Gastrocnemius medialis (tissue), 4 donors: Measurements from ENCODE around the gene ACP7.

Experiments used
- POLR2A ChIP-seq, 2 donors: fragments of 450-650 bp; IDR thresholded peaks; one replicate each; pipeline ENCODE4 v1.6.1; 2017; ENCODE audit warnings: antibody characterized with exemption in 2 of 2, mild to moderate bottlenecking in 2 of 2, moderate library complexity in 2 of 2
- TF ChIP-seq, protein P1 (sequence below), 5 experiments: fragments of 450-650 bp in 3 of 5; fragments of 200-600 bp in 2 of 5; sonication (generic) in 2 of 5; IDR thresholded peaks in 4 of 5; conservative IDR thresholded peaks in 1 of 5; 1 replicate in 4 of 5; 2 replicates in 1 of 5; pipeline ENCODE4 v1.5.1; 2016 to 2019; ENCODE audit warnings: antibody characterized with exemption in 5 of 5, mild to moderate bottlenecking in 3 of 5, moderate library complexity in 3 of 5

DNA sequence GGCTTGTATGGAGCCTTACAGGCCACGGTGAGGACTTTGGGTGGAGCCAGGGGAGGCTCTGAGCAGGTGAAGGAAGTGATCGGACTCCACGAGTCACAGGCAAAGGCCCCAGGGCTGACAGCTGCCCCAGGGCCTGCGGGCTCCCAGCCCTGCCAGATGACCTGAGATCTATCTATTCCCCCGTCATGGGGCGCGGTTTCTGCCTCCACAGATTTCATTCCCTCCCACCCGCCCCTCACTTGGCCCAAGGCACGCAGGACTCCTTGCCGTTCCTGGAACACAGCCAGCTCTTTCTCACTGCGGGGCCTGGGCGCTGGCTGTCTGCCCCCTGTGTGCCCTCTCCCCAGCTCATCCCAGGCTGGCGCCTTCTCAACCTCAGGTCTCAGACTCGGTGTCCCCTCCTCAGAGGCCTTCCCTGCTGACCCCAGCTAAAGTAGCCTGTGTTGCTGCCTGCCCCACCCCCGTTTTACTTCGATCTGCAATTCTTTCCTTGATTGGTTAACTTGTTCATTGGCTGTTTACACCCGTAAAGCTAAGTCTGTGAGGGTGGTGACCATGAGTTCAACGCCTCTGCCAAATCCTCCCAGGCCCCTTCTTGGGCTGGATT, 27.5 kb downstream of the ACP7 start:
- TF ChIP-seq POLR2A (IDR thresholded peaks at IDR 0.05): no peak
- TF ChIP-seq, protein P1, sequence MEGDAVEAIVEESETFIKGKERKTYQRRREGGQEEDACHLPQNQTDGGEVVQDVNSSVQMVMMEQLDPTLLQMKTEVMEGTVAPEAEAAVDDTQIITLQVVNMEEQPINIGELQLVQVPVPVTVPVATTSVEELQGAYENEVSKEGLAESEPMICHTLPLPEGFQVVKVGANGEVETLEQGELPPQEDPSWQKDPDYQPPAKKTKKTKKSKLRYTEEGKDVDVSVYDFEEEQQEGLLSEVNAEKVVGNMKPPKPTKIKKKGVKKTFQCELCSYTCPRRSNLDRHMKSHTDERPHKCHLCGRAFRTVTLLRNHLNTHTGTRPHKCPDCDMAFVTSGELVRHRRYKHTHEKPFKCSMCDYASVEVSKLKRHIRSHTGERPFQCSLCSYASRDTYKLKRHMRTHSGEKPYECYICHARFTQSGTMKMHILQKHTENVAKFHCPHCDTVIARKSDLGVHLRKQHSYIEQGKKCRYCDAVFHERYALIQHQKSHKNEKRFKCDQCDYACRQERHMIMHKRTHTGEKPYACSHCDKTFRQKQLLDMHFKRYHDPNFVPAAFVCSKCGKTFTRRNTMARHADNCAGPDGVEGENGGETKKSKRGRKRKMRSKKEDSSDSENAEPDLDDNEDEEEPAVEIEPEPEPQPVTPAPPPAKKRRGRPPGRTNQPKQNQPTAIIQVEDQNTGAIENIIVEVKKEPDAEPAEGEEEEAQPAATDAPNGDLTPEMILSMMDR (IDR thresholded peaks at IDR 0.05 in 4 of 5, conservative IDR thresholded peaks at IDR 0.05 in 1 of 5): no peak
